ENCODE measurements around the gene GSK3A. TPM values are rescaled to one million over a fixed set of nuclear protein-coding genes. Genes with fewer than 3 reads are reported as not detected.
"Not testable (repeated sequence)": the region's sequence is repeated elsewhere in the genome, so short reads cannot be mapped to it uniquely, and the experiment has no call there.

GSK3A gene
- total RNA-seq, 1 experiment from 2014 or later: 32.8 TPM

DNA sequence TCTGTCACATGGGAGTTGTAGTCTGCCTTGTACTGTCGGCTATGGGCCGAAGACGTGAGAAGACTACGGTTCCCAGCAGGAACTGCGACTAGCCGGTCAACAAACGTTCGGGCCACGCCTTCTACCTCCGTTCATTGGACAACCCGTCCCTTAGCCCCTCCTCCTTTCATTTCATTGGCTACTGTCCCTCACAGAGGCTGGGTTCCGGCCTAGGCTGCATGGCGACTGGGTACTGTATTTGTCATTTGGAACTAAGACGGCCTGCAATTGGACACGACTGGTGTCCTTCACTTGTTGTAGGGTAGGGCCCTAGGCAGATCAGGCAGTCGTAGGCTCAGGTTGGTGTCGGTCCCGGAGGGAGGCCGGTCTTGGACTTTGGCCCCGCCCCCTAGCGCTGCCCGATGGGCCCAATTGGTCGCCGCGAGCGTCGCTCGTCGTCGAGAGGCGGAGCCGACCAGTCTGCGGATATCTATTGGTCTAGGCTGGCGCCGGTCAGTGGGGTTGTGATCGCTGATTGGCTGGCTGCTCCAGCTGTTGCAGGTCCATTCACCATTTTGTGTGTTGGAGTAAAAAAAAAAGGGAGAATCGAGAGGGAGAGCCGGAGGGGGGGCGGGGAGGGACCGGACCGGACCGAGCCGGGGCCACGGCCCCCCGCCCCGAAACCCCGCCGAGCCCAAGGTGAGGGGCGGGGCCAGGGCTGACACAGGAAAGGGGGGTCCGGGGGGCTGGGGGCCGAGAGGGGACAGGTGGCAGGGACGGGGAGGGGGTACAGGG, 26.5 kb upstream of the GSK3A start, which contains the start of gene CIC:
Gene CIC (plus strand): TSS at position 549 of the 774 bp plus-strand sequence. CDS start 2,532 bp downstream, outside the sequence.
- DNase-seq (ENCODE audit: low read depth): peak; percentile 100

DNA sequence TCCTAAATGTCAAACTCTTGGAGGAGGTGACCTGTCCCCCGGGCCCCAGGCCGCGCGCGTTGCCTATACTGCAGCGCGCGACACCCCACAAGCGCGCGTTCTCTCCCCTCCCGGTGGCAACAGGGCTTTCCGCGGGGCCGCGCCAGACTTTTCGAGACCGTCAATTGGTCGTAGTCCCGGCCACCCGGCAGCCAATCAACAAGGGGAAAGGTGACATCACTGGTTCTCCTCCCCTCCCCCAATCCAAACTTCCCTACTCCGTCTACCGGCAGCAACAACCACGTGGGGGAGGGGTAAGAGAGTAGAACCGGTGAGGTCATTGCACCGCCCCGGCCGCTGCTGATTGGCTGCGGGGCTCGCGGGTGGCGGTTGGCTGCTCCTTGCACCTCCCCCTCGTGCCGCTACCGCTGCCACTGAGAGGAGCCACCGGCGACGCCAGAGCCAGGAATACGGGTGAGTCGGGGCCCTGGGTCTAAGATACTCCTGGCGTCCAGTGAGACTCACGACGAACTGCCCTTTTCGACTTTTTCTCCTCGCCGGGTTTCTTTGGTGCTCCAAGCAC, 25.8 kb upstream of the GSK3A start:
- DNase-seq (ENCODE audit: low read depth): peak; percentile 99

DNA sequence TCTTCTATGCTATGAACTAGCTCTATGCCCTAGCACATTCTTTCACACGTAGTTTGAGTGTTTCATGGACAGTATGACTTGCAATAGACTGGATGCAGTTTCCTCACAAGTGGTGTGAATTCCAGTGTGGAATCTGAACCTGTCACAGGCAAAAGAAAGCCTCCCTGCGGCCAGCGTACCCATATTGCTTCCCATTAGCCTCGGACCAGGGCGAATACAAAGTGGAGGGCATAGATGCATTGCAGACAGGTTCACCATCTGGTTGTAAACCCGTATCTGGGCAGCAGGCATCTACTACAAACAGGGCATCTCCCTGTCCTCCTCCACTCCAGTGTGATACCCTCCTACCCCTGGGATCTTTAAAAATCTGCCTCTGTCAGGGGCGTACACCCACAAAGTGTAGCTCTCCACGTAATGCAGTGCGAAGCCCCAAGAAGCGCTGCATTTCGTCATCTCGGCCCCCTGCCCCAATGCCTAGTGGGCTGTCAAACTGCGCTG, 25.3 kb upstream of the GSK3A start:
- no peak for DNase-seq (ENCODE audit: low read depth)

DNA sequence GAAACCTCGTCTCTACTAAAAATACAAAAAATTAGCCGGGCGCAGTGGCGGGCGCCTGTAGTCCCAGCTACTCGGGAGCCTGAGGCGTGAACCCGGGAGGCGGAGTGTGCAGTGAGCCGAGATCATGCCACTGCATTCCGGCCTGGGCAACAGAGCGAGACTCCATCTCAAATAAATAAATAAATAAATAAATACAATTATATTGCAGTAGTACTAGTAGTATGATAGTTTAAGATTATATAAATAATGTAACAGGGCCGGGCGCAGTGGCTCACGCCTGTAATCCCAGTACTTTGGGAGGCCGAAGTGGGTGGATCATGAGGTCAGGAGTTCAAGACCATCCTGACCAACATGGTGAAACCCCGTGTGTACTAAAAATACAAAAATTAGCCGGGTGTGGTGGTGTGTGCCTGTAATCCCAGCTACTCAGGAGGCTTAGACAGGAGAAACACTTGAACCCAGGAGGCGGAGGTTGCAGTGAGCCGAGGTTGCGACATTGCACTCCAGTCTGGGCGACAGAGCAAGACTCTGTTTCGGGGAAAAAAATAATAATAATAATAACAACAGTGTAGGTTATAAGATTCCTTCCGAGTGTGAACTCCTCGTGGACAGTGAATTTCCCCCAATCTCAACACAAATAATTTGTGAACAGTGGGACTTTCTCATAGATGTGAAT, 24.7 kb upstream of the GSK3A start:
- DNase-seq (ENCODE audit: low read depth): not testable (repeated sequence)

DNA sequence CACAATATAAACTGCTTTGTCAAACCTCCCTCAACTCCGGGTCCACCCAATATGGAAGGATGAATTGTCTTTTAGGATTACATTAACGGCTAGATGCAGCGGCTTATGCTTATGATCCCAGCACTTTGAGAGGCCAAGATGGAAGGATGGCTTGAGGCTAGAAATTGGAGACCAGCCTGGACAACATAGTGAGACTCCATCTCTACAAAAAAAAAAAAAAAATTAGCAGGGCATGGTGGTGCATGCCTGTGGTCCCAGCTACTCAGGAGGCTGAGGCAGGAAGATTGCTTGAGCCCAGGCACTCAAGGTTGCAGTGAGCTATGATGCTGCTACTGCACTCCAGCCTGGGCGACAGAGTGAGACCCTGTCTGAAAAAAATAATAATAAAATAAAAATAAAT, 23.7 kb upstream of the GSK3A start:
- not testable (repeated sequence) for DNase-seq (ENCODE audit: low read depth)

DNA sequence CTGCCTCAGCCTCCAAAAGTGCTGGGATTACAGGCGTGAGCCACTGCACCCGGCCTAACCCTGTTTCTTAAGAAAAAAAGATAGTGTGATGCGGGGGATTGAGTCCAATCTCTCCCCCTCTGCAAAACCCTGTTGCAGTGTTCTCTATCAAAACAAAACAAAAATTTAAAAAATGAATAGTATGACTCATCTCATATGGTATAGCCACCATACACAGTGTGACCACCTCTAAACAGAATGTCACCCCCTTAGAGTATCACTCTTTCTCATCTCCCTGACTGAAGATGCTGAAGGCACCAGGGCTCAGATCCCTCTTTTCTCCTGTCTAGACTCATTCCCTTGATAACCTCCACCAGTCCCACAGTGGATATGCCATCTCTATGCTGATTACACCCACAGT, 19.4 kb upstream of the GSK3A start:
- DNase-seq (ENCODE audit: low read depth): no peak

DNA sequence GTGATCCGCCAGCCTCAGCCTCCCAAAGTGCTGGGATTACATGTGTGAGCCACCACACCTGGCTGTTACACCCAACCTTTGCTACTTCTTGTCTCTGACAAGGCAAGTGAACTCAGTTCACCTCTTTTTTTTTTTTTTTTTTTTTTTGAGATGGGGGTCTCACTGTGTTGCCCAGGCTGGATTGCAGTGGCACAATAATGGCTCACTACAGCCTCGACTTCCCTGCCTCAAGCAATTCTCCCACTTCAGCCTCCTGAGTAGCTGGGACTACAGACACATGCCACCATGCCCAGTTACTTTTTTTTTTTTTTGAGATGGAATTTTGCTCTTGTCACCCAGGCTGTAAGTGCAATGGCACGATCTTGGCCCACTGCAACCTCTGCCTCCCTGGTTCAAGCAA, 15.4 kb upstream of the GSK3A start:
- DNase-seq (ENCODE audit: low read depth): not testable (repeated sequence)

DNA sequence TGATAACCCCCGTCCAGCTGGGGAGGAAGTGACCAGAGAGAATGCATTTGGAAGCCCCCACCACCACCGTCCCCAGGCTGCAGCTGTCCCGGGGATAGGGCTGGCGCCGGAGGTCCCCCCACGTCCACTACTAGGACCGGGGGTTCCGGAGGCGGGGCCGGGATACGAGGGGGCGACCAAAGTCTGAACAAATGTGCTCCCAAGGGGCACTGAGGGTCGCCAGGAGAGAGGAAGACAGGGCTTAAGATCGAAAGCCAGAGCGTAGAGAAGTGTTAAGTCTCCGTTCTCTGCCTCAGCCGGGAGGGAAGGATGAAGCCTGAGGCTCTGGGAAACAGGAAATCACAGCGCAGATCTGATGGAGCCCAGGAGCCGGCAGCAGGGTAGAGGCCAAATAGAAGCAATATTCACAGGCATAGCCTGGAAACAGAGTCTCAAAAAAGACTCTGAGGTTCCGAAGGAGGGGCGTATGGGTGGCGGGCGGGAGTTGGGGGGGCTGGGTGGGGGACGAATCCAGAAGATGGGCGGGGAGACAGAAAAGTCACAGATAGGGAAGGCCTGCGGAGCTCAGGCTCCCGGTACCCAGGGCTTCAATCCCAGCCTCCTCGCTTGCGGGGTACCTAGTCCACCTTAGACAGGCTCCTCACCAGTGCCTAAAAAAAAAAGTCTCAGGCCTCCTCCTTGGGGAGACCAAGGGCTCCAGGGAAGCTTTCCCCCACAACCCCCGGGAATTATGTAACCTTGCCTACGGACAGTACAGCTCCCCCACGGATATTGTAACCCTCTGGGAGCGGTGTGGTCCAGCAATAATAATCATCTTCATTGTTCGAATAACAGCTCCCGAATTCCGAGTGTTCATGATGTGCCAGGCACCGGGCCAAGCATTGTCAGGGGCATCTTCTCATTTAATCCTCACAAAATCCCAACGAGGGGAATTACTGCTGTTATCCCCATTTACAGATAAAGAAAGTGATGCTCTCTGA, 13.7 kb upstream of the GSK3A start:
- no peak for DNase-seq (ENCODE audit: low read depth)

DNA sequence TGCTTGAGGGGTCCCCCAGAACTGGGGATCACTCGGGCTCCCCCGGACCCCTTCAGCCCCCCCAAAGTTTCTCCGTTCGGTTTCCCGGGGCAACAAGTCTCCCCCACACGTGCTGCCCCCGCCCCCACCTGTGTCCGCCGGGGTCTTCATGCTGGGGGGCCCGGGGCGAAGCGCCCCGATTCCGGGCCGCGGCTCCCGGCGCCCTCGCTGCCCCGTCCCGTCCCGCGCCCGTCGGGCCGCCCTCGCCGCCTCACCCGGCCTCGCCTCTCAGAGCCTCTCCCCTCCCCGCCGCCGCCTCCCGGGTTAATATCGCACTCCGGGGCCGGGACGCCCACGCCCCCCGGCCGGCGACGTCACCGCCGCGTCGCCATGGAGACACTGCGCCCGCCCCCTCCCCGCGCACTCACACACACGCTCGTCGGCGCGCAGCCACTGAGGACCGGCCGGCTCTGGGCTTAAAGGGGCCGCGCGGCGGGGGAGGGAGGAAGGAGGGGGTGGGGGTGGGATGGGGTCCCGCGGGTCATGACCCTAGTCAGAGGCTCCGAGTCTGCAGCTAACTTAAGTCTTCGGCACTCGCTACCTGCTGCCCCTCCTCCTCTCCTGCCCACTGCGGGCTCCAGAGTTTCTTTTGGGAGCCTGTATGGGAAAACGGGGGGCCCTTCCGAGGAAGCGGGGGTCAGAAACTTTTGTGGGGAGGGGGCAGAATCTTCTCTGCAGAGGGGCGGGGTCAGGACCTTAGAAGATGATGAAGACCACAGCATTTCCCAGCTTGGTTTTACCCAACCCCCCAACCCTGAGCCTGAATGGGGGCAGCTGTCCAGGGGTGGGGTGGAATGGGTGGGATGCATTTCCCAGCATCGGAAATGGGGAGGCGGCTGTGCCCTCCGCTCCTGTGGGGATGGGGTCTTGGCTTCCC, 12.7 kb upstream of the GSK3A start, which contains the start of gene ERF:
Gene ERF (minus strand): TSS at position 279 of the 916 bp plus-strand sequence. CDS start 129 bp downstream, at position 150.
- DNase-seq (ENCODE audit: low read depth): peak; percentile 85

DNA sequence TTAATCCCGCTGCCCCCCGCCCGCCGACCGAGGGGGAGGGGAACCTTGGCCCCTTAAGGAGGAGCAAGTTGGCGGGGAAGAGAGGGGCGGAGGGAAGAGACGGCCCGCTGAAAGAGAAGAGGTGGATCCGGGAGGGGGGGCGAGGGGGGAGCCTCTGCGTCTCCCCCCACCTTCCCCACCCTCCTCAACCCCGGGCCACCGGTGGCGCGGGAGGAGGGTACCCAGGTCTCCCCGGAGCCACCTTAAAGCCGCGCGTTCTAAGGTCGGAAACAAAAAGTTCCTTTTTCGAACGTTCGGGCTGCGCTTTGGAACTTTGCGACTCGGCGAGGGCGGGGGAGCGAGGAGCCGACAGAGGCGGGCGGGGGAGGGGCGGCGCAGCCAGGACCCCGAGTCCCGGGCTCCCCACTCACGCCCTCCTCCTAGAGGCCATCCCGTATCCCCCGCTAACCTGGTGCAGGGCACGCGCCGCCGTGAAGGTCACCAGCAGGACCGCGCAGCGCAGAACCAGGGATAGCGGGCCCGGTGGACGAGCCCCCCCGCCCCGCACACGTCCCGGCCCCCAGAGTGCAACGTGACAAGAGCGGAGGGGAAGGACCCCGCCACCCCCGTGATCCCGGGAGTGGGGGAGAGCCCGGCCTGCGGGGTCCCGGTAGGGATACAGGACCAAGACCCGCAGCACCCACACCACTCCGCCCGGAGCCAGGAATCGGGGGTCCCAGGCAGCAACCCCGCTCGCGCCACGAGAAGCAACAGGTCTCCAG, 11.9 kb upstream of the GSK3A start:
- DNase-seq (ENCODE audit: low read depth): peak; percentile 59

DNA sequence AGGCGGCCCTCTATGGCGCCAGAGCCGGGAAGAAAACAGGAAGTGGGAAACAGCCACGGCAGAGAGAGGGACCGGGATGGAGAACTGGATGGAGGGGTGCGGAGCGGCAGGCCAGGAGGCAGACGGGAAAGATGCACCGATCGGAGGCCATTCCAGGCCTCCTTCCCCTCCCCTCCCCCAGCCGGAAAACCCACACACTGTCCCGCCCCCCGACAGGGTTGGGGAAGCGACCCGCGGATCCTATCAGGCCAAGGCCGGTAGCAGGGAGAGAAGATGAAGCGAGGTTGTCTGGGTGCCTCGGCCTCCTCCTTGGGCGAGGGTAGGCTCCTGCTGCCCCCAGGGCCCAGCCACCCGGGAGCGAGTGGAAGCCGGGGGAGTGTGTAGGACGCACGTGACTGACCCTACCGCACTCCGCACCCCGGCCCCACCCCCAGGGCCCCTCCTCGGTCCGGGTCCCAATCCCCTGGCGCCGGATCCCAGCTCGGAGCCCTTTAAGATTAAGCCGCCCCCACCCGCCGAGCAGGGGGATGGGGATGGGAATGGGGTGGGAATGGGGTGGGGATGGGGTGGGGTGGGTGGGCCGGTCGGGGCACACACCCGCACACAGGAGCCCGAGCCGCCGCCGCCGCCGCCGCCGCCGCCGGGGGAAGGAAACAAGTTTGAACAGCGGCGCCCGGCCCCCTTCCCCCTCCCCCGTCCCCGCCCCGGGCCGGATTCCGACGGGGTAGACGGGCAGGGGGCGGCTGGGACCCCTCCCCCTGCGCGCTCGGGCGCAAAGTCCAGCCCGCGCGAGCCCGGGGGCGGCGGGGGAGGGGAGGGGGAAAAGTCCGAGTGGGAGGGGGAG, 11.1 kb upstream of the GSK3A start:
- DNase-seq (ENCODE audit: low read depth): peak; percentile 53

DNA sequence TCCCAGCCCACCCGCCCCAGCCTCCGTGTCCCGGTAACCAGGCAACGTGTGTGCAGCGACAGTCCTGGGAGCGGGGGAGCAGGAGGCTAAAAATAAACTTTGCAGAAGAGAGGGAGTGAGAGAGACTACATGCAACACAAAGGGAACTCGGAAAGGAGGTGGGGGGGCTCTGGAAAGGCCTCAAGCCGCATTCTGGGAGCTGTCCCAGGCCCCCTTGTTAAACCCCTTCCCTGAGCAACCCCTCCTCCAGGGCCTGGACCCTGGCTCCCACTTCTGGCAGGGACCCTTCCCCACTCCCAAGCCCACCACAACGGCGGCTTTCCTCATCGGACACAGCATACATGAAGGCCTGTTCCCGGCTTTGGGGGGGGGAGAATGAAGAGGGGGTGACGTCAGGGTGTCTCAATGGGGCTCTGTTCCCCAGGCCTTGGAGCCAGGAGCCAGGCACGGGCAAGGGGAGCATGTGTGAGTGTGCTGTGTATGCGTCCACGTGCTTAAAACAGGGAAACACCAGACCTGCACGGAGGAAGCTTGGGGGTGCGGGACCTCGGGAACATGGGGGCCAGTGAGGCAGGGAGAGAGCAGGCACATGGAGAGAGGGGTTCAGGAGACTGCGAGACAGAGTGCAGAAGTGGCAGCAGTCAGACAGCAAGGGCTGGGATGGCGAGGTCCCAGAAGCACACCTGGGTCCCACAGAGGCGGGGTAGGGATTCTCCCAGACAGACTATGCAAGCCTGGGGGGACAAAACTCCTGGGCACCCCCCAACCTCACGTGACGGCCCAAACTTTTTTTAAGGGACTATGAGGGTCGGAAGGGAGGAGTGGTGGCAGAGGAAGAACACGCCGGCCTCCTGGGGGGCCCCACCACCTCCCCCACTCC, 10.2 kb upstream of the GSK3A start:
- DNase-seq (ENCODE audit: low read depth): peak; percentile 45

DNA sequence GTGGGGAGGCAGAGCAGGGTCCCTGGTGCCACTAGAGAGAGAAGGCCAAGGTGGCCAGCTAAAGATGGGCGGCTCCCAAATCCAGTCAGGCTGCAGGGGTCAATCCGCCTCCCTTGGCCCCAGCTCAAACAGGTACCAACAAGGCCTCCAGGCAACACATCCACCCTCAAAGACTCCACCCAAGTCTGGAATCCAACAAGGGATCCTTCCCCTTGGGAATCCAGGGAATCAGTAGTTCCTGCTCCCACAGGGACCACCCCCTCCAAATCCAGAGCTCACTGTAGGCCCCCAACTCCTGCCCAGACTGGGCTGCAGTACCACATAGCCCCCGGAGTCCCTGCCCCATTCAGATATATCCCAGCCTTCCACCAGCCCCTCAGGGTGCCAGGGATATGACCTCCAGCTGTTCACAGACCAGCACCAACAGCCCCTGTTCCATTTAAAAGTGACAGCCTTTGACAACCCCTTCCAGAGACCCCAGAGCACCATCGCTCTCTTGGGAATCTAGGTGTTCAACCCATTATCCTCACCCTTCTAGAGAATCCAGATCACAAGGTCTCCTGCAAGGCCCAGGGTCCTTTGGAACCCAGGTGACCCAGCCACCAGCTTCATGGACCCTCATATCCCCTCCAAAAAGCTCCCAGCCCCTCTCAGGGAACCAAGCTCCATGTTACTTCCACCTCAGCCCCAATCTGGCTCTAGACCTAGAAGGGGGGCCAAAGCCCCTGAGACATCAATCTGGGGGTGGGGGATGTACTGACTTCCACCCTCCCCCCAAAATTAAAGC, 9.4 kb upstream of the GSK3A start:
- no peak for DNase-seq (ENCODE audit: low read depth)

DNA sequence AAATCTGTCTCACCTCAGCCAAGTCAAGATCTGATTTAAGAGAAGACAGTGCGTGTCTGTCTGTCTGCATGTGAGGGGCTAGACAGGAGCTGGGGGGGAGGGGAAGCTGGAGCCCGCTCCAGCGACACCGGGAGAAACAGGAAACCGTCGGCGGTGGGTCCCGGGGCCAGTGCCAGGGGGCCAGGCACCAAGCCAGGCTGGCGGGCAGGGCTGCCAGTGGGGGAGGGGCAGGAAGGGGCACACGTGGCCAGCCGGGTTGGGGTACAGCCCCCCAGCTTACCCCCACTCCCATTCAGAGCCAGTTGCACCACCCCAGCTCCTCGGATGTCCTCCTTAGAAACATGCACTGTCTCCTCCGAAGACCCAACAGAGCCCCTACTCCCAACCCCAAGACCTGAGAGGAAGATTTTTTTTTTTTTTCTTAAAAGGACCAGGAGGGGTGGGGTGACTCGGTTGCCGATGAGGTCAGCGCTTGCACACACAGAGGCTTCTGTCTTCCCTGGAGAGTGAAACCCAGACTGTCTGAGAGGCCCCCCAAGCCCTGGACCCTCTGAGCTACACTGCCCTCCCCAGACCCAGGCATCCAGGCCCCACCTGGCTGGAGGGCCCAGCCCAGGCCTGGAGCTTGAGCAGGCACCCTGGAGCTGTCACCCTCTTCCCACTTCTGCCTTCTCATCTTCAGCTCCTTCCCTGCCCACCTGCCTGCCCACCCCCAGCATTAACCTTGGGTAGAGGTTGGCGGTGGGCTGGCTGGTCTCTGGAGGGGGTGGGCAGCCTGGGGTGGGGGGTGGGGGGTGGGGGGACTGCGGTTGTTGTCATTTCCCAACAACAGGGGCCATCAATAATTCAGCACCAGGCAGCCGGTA, 8.5 kb upstream of the GSK3A start:
- DNase-seq (ENCODE audit: low read depth): peak; percentile 71

DNA sequence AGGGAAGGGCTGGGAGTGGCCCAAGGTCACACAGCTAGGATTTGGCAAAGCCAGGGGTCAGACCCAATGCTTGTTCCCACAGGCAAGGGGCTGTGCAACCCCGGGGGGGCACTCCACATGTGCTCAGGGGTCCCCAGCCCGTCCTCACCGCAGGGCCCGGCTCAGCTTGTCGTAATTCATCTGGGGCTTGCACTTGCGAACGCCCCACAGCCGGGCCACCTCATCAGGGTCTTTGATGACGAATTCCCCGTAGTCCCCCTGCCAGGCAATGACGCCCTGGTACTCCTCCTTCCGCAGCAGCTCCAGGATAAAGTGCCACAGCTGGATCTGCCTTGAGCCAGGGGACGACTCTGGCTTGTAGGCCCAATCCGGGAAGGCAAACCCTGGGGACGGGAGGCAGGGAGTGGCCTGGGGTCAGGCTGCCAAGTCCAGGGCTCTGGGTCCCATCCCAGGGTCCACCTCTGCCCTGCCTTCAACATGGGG, 7.8 kb upstream of the GSK3A start:
- DNase-seq (ENCODE audit: low read depth): no peak

Measured in HT1080 (cell line).